Measurements from ENCODE around the gene AKAP10. TPM values are rescaled to one million over a fixed set of nuclear protein-coding genes. Genes with fewer than 3 reads are reported as not detected.

The AKAP10 gene
- total and polyA plus RNA-seq, 2 donors (not counting 3 experiments of a cell fraction or from before 2014, with no cell fraction given), result 10.0 to 27.1 TPM

DNA sequence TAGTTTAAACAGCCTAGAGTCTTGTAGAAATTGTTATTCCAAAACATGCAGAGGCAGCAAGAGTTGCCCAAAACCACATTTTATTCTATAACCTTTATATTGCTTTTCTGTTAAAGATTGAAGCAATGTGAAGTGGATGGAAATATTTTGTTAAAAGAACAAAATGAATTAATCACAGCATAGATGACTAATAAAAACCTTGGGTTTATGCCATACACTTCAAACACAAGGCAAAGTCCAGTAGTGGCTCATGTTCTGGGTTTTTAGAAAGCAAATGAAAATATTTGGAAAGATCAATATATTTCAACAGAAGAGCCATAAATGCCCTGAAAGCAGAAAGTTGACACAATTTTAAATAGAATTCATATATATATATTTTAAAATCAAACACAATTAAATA lies 73.2 kb downstream of the AKAP10 start:
- Histone ChIP-seq H3K9me3 (replicated peaks; ENCODE audit: control insufficient read depth, insufficient read depth, low read length) (no peaks in the 10 kb centered on the region), H3K9ac (replicated peaks; ENCODE audit: extremely low read depth, insufficient read depth, low read length) (no peak overlapping the region), H3K79me2 (ENCODE audit: control insufficient read depth, insufficient read depth, low read length) (no peaks in the 10 kb centered on the region), H3K9me1 (replicated peaks; ENCODE audit: control insufficient read depth, extremely low read depth, insufficient read depth, low read length) (no peaks in the 10 kb centered on the region), H3K27me3 (ENCODE audit: control insufficient read depth in 2 of 2, insufficient read depth in 2 of 2, low read length in 2 of 2) (no peaks in the 10 kb centered on the region), H3K4me1 (ENCODE audit: control insufficient read depth, extremely low read depth, insufficient read depth, low read length) (no peaks in the 10 kb centered on the region), H3K4me3 (replicated peaks in 1 of 3; ENCODE audit: insufficient read depth in 1 of 3, low read depth in 1 of 3, low read length in 3 of 3) (no peak overlapping the region), H3K27ac (ENCODE audit: insufficient read depth, low read depth, low read length) (no peak overlapping the region), H3K36me3 (ENCODE audit: control insufficient read depth in 2 of 2, extremely low read depth in 1 of 2, insufficient read depth in 2 of 2, low read length in 2 of 2) (peaks cover 14 to 15% of the 10 kb centered on the region in 2 experiments), H4K20me1 (replicated peaks; ENCODE audit: control insufficient read depth, extremely low read depth, insufficient read depth, low read length) (no peaks in the 10 kb centered on the region), H2AFZ (ENCODE audit: low read depth, low read length) (no peak overlapping the region), H3K4me2 (ENCODE audit: insufficient read depth, low read length) (no peak overlapping the region)
- FAIRE-seq (no peak), DNase-seq (ENCODE audit: low read depth, low spot score) (no peak)
- BruUV-seq (replicated peaks), result no TSS peak
- POLR2A ChIA-PET, result no interaction called here
- CTCF ChIA-PET, result no interaction called here
- dilution Hi-C loops (cut with MboI; ENCODE audit: extremely low pct_ligation_motif_present, low sequenced_read_pairs) (no loop called here), intact Hi-C loops (cut with micrococcal nuclease) (loop anchor here (5.0 kb wide), 1 partner anchor 37 kb away; the partner anchor contains the start of gene ULK2)
- TF ChIP-seq GATA2 (IDR thresholded peaks at IDR 0.05; ENCODE audit: insufficient read depth, insufficient read length, low read depth, low read length), result no peak
- TF ChIP-seq, protein P1, sequence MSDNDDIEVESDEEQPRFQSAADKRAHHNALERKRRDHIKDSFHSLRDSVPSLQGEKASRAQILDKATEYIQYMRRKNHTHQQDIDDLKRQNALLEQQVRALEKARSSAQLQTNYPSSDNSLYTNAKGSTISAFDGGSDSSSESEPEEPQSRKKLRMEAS (IDR thresholded peaks at IDR 0.05; ENCODE audit: insufficient read depth, insufficient read length), result no peak
- no peak for TF ChIP-seq POLR2AphosphoS5 (IDR thresholded peaks at IDR 0.05; ENCODE audit: insufficient read depth, low read depth, low read length)
- no peak for TF ChIP-seq JUN (IDR thresholded peaks at IDR 0.05; ENCODE audit: borderline replicate concordance, insufficient read depth, insufficient read length, low read depth)
- TF ChIP-seq POLR2A (IDR thresholded peaks at IDR 0.05; ENCODE audit: low read depth, low read length), result no peak
- TF ChIP-seq FOS (IDR thresholded peaks at IDR 0.05; ENCODE audit: borderline replicate concordance, insufficient read depth, low read length), result no peak
- TF ChIP-seq CTCF (IDR thresholded peaks at IDR 0.05; ENCODE audit: extremely low read depth in 1 of 2, insufficient read depth in 1 of 2, low read depth in 1 of 2, low read length in 2 of 2), result no peak
- TF ChIP-seq MYC (IDR thresholded peaks at IDR 0.05; ENCODE audit: low read depth, low read length), result no peak
- TF ChIP-seq EZH2 (IDR thresholded peaks at IDR 0.05; ENCODE audit: borderline replicate concordance, low read depth, low read length, severe bottlenecking), result no peak
